SH-SY5Y (cell line): ENCODE data around the gene LTBP3.

Source experiments
- GATA2 ChIP-seq: IDR thresholded peaks from 2 replicates; pipeline ENCODE4 v1.6.1; 2011; ENCODE audit warnings: mild to moderate bottlenecking, low read depth, low read length
- GATA3 ChIP-seq: IDR thresholded peaks from 2 replicates; pipeline ENCODE4 v1.6.1; 2011; ENCODE audit warnings: low read depth, mild to moderate bottlenecking, low read length, moderate library complexity

DNA sequence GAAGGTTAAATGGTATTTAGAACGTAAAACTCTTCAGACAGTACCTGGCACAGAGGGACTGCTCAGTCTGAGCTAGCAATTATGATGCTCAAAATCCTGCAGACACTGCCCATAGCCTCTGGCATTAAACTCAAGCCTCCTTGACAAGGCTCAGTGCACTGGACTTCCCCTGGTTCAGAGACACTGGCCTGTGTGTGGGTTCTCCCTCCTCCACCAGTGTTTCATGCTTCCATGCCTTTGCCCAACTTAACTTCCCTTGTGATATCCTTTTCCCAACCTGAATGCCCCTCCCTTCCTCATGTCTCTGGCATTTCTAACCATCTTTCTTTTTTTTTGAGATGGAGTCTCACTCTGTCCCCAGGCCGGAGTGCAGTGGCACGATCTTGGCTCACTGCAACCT, 9.1 kb downstream of the LTBP3 start:
- TF ChIP-seq GATA2 (no peak), GATA3 (no peak)
